Left renal cortex interstitium (tissue), 4 donors: ENCODE measurements around the gene YPEL1. TPM values are rescaled to one million over a fixed set of nuclear protein-coding genes. Genes with fewer than 3 reads are reported as not detected.
"Not testable (repeated sequence)": the region's sequence is repeated elsewhere in the genome, so short reads cannot be mapped to it uniquely, and the experiment has no call there.

ENCODE experiments used
- DNase-seq, 4 donors: peaks; one replicate each; pipeline ENCODE4 v3.0.0-alpha.2; 2013; ENCODE audit warnings: low read depth in 4 of 4, low spot score in 2 of 4, missing footprints in 1 of 4
- polyA plus RNA-seq, 4 donors: library from polyadenylated mRNA; unstranded; fragments of 120-200 nt; gene quantifications; one replicate each; pipeline ENCODE4 v1.2.1, GENCODE V29; 2013; ENCODE audit not compliant: insufficient read length in 4 of 4

YPEL1 gene
- polyA plus RNA-seq, 4 donors: 13.5 to 18.1 (median 15.6) TPM

DNA sequence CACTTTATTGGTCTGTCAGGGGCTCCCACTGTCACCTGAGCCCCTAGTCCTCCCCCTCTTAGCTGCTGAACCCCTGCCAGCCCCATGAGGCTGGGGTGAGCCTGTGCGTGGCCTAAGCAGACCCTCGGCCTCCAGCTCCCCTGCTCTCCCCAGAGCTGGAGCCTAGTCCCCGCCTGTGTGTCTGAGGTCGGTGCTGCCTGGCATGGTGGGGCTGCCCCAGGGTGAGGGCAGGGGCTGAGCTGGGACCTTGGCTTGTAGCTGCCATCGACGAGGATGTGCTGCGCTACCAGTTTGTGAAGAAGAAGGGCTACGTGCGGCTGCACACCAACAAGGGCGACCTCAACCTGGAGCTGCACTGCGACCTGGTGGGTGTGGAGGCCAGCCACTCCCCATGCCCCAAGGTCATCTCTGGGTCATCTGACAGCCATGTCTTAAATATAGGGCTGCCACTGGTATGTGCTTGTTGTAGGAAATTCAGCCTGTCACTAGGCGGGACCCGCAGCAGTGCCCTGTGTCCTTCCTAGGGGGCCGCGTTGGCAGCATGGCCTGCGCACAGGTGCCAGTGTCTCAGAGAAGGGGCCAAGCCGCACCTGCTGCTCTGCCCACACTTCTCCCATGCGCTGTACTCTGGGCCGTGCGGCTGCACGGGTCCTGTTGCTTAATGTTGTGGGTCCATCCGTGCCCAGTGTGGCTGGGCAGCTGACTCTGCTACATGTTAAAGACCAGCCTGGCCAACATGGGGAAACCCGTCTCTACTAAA, 48.8 kb downstream of the YPEL1 start:
- DNase-seq: no peak

DNA sequence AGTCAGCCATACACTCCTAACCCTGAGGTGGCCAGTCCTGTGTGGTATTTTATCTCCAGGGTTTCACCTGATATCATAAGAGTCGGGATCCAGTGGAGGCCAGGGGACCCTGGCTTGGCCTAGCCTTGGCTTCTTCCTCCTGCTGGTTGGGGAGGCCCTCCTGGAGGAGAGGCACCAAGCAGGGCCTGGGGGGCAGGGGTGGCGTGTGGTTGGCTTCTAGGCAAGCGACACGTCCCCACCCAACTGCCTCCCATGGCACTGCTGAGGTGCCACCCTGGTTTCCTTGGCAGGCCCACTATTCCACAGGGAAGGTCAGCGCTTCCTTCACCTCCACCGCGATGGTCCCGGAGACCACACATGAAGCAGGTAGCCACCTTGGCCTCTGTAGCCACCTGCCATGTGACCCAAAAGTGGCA, 49.4 kb downstream of the YPEL1 start:
- no peak for DNase-seq

DNA sequence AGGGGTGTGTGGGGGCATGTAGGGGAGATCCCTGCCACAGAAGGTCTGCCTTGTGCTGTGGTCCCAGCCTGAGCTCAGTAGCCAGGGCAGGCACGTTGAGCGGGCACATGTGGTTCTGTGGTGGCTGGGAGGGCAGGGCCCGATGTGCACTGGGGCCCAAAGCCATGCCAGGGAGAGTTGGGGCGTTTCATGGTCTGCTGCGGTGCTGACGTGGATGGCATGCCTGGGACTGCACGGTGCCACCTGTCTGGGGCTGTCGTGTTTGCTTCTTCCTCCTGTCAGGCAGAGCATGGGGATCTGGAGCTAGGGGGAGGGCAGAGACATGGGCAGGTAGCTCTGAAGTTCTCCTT, 50.5 kb downstream of the YPEL1 start:
- DNase-seq: no peak

DNA sequence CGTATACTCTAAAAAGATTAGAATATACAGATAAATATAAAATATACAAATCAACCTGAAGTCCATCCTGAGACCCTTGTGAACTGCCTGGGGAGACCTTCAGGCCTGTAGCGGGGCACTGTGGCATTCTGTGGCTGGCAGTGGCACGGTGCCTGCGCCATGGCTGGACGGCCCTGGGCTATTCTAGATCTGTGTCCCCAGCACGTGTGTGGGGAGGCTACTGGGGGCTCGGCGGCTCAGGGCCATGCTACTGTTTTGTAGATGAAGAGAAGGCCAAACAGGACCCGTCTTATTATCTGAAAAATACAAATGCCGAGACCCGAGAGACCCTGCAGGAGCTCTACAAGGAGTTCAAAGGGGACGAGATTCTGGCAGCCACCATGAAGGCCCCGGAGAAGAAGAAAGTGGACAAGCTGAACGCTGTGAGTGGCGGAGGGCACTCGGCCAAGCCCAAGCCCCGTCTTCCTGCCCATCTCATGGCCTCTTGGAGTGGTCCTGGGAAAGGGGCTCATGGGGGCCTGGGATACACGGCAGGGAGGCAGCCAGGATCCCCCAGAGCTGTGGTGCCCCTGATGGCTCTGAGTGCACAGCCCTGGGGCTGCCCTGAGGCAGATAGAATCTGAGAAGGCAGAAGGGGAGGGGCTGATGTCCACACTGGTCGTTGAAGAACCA, 51.0 kb downstream of the YPEL1 start:
- no peak for DNase-seq

DNA sequence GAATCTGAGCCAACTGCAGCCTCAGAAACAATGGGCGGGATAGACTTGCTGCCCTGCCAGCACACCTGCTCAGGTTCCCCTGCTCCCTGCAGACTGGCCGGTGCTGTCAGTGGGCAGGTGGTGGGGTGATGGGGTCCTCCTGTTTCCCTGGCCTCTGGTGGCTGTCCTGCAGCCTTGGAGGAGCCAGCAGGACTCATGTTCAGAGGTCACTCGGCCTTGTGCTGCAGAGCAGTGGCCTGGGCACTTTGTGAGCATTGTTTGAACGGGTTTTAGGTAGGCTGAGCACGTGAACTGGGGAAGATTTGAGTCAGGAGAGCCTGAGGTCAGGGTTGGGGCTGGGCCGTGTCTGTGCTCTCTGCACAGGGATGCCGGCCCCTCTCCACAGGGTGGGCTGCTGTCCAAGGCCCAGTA, 52.2 kb downstream of the YPEL1 start:
- DNase-seq: no peak

DNA sequence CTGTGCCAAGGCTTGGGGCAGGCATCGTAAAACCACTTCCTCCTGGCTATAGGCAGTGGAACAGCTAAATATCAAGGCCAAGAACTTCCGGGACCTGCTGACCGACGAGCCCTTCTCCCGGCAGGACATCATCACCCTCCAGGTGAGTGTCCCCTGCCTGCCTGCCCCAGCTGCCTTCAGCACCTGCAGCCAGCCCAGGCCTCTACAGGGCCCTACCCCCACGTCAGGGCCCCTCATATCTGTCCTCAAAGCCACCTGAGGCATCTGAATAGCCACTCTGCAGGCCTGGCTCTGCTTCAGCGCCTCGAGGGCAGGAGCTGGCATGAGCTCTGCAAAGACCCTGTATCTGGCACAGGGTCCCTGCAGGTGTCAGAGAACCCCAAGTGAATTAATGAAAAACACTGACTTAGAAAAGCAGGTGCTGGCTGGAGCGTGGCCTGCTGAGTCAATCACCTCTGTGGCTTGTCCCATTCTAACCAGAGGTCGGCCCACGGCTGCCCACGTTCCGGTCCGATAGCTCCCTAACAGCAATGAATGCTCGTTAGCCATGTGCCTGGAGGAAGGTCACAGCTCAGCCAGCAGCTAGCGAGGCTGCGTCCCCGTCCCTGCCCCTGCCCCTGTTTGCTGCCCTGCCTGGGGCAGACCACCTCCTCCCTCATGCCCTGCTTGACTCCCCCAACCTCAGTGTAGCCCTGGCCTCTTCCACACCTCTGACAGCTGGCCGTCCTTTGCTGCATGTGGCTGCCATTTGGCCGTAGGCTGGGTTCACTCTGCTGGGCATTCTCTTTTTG, 53.0 kb downstream of the YPEL1 start:
- DNase-seq: no peak

DNA sequence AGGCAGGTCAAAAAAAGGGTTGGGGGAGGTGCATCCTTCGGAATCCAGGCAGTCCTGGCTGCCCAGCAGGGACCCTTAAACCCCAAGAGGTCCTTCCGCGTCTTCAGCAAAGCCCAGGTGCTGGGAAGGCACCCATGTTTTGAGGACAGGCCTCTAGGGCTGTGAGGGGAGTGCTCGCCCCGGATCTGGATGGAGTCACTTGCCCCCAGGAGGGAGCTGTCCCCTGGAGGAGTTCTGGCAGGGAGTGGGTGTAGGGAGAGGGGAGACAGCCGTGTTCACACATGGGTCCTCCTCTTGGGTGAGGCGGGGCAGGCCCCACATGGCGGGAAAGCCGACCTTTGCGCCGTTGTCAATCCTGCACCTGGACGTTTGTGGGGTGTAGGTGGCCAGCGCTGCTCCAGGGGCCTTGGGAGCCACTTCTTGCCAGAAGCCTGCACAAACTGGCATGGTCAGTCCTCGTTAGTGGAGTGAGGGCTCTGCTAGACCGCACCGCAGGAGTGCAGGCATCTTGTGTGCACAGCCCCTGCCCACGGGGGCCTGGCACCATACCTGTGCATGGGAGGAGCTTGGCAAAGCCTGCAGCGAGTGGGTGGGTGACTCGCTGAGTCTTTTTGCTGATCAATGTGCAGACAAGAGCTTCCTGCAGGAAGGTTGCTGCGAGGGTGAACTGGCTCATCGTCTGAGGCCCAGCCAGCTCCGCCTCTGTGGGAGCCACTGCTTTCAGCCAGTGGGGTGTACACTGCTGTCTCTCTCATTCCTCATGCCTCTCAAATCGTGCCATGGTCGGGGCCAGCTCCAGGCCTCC, 53.8 kb downstream of the YPEL1 start:
- DNase-seq: no peak

DNA sequence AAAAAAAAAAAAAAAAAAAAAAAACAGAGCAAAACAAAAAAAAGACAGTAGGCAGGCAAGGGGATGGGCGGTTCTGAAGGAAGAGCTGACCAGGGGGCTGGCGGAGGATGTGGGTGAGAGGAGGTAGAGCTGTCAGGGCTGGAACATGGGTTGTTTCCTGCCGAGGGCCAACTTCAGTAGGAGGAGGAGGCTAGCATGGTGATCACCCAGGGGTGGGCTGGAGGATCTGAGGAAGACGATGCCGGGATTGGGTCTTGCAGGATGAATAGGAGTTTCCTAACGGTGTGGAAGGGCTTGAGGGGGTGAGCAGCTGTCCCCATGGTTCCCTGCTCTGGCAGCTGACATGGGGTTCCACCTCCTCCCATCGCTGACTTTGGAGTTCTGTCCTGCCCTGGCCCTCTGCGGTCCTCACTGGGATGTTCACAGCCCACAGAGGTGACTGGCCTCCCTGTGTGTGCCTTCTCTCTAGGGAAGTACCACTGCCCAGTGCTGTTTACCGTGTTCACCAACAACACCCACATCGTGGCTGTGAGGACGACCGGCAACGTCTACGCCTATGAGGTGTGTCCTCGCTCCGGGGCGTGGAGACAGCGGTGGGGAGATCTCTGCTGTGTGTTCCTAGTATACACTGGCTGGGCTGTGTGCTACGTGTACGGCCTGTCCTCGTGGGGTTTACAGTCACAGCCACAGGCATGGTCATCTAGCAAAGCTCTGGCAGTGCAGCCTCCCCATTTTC, 54.6 kb downstream of the YPEL1 start:
- DNase-seq: no peak

DNA sequence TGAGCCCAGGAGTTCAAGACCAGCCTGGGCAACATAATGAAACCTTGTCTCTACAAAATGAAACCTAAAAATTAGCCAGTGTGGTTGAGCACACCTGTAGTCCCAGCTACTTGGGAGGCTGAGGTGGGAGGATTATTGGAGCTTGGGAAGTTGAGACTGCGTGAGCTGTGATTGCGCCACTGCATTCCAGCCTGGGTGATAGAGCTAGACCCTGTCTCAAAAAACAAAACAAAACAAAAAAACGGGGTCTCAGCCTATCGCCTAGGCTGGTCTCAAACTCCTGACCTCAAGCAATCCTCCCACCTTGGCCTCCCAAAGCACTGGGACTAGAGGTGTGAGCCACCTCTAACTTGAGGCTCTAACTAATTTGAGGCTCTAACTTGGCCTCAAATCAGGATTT, 56.2 kb downstream of the YPEL1 start:
- no peak for DNase-seq

DNA sequence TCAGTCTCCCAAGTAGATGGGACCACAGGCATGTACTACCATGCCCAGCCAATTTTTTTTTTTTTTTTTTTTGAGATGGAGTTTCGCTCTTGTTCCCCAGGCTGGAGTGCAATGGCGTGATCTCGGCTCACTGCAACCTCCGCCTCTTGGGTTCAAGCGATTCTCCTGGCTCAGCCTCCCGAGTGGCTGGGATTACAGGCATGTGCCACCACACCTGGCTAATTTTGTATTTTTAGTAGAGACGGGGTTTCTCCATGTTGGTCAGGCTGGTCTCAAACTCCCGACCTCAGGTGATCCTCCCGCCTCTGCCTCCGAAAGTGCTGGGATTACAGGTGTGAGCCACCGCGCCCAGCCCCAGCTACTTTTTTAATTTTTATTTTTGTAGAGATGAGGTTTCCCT, 56.8 kb downstream of the YPEL1 start:
- DNase-seq: not testable (repeated sequence)

DNA sequence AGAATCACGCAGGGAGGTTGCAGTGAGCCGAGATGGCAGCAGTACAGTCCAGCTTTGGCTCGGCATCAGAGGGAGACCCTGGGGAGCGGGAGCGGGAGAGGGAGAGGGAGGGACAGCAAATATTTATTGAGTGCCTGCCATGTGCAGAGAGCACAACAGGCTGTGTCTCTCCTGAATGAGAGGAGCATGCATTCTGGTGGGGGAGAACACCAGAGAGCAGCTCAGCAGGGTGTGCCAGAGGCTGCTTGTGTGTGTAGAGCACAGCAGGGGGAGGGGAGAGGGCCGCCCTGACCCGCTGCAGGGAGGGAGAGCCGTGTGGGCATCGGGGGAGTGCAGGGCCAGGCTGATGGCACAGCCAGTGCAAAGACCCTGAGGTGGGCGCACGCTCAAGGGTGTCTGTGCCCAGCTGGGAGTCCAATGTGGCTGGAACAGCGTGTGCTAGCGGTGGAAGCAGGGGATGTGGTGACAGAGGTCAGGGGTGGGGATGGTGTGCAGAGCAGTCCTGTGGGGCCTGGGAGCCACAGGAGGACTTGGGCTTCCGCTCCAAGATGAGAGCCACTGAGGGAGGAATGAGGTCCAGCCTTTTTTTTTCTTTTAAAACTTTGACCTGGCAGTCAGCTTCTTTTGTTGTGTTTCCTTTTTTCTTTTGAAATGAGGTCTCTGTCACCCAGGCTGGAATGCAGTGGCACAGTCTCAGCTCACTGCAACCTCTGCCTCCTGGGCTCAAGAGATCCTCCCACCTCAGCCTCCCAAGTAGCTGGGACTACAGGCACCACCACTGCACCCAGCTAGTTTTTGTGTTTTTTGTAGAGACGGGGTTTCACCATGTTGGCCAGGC, 57.8 kb downstream of the YPEL1 start:
- DNase-seq: no peak

DNA sequence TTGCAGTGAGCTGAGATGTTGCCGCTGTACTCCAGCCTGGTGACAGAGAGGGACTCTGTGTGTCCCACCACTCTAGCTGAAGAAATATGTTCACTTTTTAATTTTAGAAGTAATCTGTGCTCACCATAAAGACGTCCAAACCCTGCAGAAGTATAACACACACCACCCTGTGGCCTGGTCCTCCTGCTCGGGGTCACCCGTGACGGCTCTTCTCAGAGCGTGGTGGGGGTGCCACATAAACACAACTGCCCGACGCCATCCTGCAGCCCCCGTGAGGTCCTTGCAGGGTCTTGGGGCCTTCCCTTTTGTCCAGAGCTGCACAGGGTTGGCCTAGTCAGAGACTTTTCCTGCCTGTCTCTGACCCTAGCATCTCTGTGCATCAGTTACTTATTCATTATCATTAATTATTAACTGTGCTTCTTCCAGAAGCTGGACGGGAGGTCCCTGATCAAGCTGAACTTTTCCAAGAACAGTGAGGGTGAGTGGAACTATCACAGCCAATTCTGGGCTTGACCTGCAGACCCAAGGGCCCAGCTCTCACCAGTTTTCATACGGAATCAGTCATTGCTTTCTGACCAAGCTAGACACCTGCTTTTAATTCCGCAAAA, 60.9 kb downstream of the YPEL1 start:
- no peak for DNase-seq

DNA sequence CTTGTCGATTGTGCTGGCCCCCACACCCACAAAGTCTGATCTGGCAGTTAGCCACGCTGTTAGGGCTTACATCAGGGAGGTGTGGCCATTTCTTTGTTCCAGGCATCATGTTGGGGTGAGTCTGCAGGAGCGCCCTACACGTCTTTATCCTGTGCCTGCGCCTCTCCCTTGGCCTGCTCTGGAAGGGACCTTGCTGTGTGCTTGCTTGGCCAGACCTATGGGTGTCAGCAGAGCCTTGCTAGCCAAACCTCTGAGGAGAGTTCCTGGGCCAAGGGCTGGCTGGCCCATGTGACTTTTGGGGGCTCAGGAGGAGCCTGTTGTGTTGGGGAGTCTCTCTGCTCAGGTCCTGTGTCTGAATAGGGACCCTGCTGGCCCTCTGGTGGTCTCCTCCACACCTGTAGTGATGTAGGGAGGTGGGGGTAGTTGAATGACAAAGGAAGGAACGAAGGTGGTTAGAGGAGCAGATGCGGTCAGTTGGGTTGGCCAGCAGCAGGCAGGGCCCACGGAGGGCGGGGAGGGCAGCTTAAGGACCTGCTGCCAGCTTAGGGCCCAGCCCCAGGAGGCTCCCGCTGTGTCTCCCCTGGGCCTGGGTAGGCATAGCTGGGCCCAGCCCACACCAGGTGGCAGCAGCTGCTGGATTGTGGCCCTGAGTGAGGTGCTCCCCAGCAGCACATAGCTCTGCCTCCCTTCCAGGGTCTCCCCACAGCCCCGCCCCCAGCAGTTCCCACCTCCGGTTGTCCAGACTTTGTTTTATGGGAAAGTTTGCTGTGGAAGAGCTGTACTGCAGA, 61.9 kb downstream of the YPEL1 start:
- no peak for DNase-seq

DNA sequence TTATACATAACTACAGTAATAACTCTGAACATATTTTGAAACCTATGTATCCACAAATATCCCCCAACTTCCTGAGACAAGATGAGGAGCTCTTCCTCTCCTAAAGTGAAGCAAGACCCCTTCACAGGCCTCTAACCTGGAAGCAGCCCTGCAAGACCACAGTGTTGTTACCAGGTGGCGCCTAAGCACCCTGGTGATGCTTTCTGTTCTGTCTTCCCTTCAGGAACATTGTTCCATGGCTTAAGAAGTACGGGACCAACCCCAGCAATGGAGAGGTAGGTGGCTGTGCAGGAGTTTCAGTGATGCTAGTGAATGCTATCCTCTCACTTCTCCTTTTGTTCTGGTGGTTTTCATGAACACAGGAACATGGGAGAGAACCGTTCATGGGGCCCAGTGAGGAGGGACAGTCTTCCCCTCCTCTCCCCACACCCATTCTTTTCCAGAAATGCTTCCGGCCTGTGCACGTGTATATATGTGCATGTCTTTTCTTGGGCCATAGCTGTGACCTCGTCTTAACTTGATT, 63.4 kb downstream of the YPEL1 start:
- no peak for DNase-seq

DNA sequence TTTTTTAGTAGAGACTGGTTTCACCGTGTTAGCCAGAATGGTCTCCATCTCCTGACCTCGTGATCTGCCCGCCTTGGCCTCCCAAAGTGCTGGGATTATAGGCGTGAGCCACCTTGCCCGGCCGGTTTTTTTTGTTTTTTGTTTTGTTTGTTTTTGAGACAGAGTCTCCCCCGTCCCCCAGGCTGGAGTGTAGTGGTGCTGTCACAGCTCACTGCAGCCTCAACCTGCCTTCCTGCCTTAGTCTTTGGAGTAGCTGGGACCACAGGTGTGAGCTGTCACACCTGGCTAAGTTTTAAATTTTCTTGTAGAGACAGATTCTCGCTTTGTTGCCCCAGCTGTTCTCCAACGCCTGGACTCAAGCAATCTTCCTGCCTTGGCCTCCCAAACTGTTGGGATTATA, 66.6 kb downstream of the YPEL1 start:
- DNase-seq: no peak

DNA sequence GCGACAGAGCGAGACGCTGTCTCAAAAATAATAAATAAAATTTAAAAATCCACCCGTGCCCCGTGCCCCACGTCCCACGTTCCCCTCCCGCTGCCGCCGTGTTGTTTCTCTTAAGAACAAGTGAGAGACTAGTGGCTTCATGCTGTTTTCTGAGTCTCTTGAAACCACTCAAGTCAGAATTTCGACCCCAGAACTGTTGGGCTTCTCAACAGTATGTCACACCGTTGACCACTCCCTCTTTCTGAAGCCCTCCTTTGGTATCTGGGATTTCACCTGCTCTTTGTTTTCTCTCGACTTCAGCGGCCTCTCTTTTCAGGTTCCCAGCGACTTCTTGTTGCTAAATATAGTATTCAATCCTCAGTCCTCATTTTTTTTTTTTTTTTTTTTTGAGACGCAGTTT, 68.8 kb downstream of the YPEL1 start:
- DNase-seq: no peak

DNA sequence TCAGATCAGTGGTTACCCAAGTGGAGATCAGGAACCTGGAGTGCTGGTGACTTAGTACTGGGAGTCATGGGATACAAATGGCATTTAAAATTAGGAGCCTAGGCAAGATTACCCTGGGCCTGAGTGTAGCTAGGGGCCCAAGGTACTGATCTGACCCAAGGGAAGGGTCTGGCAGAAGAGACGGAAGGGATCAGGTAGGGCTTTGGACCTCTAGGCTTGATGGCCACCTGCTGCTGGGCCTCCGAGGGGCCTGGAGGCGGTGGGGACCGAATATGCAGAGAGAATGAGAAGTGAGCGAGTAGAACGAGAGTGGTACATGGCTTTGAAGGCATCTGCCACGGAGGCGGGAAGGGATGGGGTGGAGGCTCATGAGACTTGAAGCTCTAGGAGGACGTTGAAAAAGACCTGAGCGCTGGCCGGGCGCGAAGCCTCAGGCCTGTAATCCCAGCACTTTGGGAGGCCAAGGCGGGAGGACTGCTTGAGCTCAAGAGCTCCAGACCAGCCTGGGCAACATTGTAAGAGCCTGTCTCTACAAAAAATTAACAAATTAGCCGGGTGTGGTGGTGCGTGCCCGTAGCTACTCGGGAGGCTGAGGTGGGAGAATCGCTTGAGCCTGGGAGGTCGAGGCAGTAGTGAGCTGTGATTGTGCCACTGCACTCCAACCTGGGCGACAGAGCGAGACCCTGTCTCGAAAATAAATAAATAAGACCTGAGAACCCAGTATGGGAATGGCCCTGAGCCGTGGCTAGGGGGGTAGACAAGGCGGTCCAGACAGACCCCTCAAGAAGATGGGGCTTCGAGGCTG, 70.3 kb downstream of the YPEL1 start:
- no peak for DNase-seq
